ENCODE results near the gene SDF2. TPM values are rescaled to one million over a fixed set of nuclear protein-coding genes. Genes with fewer than 3 reads are reported as not detected.

The SDF2 gene
- total and polyA plus RNA-seq, 9 of the 15 experiments (the other 6 are each of a cell fraction or from before 2014, with no cell fraction given) = 41.2 to 132 (median 65.6) TPM

DNA sequence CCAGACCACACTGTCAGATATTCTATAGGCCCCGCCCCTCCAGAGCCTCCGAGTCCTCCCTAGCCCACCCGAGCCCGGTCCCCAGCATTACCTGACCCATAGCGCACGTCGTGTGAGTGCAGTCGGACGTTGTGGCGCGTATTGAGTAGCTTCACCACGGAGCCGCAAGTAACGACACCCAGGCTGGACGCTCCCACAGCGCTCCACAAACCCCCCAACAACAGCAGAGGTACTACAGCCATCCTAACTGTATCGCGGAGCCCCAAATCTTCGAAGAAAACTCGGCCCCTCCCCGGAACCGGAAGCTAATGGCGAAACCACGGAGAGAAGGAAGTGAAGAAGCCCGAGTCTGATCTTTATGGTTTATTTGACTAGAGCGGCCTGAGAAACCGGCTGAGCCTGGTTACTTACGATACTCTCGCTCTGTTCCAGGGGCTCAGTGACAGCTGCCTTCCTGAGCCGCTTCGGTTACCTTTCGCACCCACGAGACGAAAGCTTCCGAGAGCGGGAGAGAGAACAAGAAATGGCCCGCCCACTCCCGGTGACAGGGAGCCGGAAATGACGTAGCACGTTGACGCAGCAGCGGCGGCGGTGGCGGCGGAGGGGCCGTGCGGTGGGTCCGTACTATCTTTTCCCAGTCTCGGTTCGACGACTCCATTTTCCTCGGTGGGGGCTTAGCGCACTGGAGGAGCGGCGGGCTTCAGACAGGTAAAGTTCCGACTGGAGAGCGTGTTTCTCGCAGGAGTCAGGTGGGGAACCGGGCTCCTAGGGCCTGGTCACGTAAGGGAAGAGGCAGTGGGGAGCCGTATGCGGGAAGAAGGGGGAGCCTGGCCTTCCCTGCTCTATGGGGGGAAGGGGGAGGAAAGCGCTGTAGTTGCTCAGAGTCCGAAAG is at the start of gene SDF2, which contains the start of gene SUPT6H (continued):
- TF ChIP-seq, protein P1, sequence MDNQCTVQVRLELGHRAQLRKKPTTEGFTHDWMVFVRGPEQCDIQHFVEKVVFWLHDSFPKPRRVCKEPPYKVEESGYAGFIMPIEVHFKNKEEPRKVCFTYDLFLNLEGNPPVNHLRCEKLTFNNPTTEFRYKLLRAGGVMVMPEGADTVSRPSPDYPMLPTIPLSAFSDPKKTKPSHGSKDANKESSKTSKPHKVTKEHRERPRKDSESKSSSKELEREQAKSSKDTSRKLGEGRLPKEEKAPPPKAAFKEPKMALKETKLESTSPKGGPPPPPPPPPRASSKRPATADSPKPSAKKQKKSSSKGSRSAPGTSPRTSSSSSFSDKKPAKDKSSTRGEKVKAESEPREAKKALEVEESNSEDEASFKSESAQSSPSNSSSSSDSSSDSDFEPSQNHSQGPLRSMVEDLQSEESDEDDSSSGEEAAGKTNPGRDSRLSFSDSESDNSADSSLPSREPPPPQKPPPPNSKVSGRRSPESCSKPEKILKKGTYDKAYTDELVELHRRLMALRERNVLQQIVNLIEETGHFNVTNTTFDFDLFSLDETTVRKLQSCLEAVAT (IDR thresholded peaks at IDR 0.05) = peak; percentile 47 to 64
- TF ChIP-seq, protein P2, sequence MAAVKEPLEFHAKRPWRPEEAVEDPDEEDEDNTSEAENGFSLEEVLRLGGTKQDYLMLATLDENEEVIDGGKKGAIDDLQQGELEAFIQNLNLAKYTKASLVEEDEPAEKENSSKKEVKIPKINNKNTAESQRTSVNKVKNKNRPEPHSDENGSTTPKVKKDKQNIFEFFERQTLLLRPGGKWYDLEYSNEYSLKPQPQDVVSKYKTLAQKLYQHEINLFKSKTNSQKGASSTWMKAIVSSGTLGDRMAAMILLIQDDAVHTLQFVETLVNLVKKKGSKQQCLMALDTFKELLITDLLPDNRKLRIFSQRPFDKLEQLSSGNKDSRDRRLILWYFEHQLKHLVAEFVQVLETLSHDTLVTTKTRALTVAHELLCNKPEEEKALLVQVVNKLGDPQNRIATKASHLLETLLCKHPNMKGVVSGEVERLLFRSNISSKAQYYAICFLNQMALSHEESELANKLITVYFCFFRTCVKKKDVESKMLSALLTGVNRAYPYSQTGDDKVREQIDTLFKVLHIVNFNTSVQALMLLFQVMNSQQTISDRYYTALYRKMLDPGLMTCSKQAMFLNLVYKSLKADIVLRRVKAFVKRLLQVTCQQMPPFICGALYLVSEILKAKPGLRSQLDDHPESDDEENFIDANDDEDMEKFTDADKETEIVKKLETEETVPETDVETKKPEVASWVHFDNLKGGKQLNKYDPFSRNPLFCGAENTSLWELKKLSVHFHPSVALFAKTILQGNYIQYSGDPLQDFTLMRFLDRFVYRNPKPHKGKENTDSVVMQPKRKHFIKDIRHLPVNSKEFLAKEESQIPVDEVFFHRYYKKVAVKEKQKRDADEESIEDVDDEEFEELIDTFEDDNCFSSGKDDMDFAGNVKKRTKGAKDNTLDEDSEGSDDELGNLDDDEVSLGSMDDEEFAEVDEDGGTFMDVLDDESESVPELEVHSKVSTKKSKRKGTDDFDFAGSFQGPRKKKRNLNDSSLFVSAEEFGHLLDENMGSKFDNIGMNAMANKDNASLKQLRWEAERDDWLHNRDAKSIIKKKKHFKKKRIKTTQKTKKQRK (IDR thresholded peaks at IDR 0.05; ENCODE audit: borderline replicate concordance, low read depth, low read length) = 0 out of 2 replicates have a peak, but pooled peaks have one; percentile 39
- TF ChIP-seq TRIM24 (IDR thresholded peaks at IDR 0.05) = peak in 1 of 2 experiments; percentile 54; a peak in 2 of 4 replicates
- TF ChIP-seq PTTG1 (tag; IDR thresholded peaks at IDR 0.05; ENCODE audit: low read depth) = no peak
- TF ChIP-seq, protein P3, sequence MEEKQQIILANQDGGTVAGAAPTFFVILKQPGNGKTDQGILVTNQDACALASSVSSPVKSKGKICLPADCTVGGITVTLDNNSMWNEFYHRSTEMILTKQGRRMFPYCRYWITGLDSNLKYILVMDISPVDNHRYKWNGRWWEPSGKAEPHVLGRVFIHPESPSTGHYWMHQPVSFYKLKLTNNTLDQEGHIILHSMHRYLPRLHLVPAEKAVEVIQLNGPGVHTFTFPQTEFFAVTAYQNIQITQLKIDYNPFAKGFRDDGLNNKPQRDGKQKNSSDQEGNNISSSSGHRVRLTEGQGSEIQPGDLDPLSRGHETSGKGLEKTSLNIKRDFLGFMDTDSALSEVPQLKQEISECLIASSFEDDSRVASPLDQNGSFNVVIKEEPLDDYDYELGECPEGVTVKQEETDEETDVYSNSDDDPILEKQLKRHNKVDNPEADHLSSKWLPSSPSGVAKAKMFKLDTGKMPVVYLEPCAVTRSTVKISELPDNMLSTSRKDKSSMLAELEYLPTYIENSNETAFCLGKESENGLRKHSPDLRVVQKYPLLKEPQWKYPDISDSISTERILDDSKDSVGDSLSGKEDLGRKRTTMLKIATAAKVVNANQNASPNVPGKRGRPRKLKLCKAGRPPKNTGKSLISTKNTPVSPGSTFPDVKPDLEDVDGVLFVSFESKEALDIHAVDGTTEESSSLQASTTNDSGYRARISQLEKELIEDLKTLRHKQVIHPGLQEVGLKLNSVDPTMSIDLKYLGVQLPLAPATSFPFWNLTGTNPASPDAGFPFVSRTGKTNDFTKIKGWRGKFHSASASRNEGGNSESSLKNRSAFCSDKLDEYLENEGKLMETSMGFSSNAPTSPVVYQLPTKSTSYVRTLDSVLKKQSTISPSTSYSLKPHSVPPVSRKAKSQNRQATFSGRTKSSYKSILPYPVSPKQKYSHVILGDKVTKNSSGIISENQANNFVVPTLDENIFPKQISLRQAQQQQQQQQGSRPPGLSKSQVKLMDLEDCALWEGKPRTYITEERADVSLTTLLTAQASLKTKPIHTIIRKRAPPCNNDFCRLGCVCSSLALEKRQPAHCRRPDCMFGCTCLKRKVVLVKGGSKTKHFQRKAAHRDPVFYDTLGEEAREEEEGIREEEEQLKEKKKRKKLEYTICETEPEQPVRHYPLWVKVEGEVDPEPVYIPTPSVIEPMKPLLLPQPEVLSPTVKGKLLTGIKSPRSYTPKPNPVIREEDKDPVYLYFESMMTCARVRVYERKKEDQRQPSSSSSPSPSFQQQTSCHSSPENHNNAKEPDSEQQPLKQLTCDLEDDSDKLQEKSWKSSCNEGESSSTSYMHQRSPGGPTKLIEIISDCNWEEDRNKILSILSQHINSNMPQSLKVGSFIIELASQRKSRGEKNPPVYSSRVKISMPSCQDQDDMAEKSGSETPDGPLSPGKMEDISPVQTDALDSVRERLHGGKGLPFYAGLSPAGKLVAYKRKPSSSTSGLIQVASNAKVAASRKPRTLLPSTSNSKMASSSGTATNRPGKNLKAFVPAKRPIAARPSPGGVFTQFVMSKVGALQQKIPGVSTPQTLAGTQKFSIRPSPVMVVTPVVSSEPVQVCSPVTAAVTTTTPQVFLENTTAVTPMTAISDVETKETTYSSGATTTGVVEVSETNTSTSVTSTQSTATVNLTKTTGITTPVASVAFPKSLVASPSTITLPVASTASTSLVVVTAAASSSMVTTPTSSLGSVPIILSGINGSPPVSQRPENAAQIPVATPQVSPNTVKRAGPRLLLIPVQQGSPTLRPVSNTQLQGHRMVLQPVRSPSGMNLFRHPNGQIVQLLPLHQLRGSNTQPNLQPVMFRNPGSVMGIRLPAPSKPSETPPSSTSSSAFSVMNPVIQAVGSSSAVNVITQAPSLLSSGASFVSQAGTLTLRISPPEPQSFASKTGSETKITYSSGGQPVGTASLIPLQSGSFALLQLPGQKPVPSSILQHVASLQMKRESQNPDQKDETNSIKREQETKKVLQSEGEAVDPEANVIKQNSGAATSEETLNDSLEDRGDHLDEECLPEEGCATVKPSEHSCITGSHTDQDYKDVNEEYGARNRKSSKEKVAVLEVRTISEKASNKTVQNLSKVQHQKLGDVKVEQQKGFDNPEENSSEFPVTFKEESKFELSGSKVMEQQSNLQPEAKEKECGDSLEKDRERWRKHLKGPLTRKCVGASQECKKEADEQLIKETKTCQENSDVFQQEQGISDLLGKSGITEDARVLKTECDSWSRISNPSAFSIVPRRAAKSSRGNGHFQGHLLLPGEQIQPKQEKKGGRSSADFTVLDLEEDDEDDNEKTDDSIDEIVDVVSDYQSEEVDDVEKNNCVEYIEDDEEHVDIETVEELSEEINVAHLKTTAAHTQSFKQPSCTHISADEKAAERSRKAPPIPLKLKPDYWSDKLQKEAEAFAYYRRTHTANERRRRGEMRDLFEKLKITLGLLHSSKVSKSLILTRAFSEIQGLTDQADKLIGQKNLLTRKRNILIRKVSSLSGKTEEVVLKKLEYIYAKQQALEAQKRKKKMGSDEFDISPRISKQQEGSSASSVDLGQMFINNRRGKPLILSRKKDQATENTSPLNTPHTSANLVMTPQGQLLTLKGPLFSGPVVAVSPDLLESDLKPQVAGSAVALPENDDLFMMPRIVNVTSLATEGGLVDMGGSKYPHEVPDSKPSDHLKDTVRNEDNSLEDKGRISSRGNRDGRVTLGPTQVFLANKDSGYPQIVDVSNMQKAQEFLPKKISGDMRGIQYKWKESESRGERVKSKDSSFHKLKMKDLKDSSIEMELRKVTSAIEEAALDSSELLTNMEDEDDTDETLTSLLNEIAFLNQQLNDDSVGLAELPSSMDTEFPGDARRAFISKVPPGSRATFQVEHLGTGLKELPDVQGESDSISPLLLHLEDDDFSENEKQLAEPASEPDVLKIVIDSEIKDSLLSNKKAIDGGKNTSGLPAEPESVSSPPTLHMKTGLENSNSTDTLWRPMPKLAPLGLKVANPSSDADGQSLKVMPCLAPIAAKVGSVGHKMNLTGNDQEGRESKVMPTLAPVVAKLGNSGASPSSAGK (IDR thresholded peaks at IDR 0.05) = peak; percentile 66; the same call in 1 of the 2 replicates
- TF ChIP-seq BRD9 (IDR thresholded peaks at IDR 0.05; ENCODE audit: low read depth, partially characterized antibody) = peak; percentile 27
- TF ChIP-seq POLR2AphosphoS2 (IDR thresholded peaks at IDR 0.05; ENCODE audit: low read length) = peak; percentile 50; the same call in 1 of the 2 replicates
